GM18511 (cell line): ENCODE data around the gene OR2H2.

ENCODE experiments used
- ATAC-seq: cut with Tn5 transposase; IDR thresholded peaks from one replicate; pipeline ENCODE4 v1.9.1; 2021; ENCODE audit warnings: mild to moderate bottlenecking, moderate library complexity; ENCODE audit not compliant: unreplicated experiment

OR2H2 gene

GRCh38 chr6:29584821-29585220 is at the start of gene OR2H2:
OR2H2 (plus strand) TSS chr6:29585121; CDS start chr6:29587945, 2,824 bp downstream.
- no peak for ATAC-seq

- ATAC-seq, result no peak
These were observed 47.1 kb upstream of the OR2H2 start for GRCh38 chr6:29537714-29538403.

GRCh38 chr6:29547573-29547972 is 37.3 kb upstream of the OR2H2 start:
- no peak for ATAC-seq

GRCh38 chr6:29552512-29553051 is 32.3 kb upstream of the OR2H2 start:
- peak; percentile 88 for ATAC-seq

GRCh38 chr6:29553268-29554057 is 31.5 kb upstream of the OR2H2 start:
- ATAC-seq, result no peak

- ATAC-seq, result no peak
These were observed 30.2 kb upstream of the OR2H2 start for GRCh38 chr6:29554764-29555163.

- no peak for ATAC-seq
These were observed 27.6 kb upstream of the OR2H2 start for GRCh38 chr6:29557320-29557719.

- ATAC-seq, result no peak
These were observed 26.4 kb upstream of the OR2H2 start for GRCh38 chr6:29558439-29559079.

- no peak for ATAC-seq
These were observed 25.2 kb upstream of the OR2H2 start, which contains the start of gene UBD for GRCh38 chr6:29559524-29560287. UBD (minus strand) TSS chr6:29559732; CDS start chr6:29559701, 31 bp downstream.

- ATAC-seq, result no peak
These were observed 23.8 kb upstream of the OR2H2 start for GRCh38 chr6:29561091-29561490.

GRCh38 chr6:29561606-29562181 is 23.2 kb upstream of the OR2H2 start:
- ATAC-seq, result no peak

- no peak for ATAC-seq
These were observed 21.4 kb upstream of the OR2H2 start for GRCh38 chr6:29563435-29563965.

GRCh38 chr6:29564875-29565274 is 20.0 kb upstream of the OR2H2 start:
- no peak for ATAC-seq

- ATAC-seq, result no peak
These were observed 18.1 kb upstream of the OR2H2 start for GRCh38 chr6:29566856-29567255.

- ATAC-seq, result no peak
These were observed 17.4 kb upstream of the OR2H2 start for GRCh38 chr6:29567541-29567940.

- no peak for ATAC-seq
These were observed 16.9 kb upstream of the OR2H2 start for GRCh38 chr6:29567991-29568390.

GRCh38 chr6:29576056-29576455 is 8.9 kb upstream of the OR2H2 start:
- ATAC-seq, result no peak

- ATAC-seq, result no peak
These were observed 7.4 kb upstream of the OR2H2 start for GRCh38 chr6:29577544-29577943.

- ATAC-seq, result no peak
These were observed 4.6 kb downstream of the OR2H2 start for GRCh38 chr6:29589423-29590048.
